Measurements from ENCODE around the gene PIGL.

GRCh38 chr17:16306211-16306610, 89.2 kb downstream of the PIGL start:
- TF ChIP-seq POLR2AphosphoS5 (IDR thresholded peaks at IDR 0.05; ENCODE audit: borderline replicate concordance, low read depth, low read length) (no peak), EZH2 (IDR thresholded peaks at IDR 0.05) (no peak)
